Measurements from ENCODE around the gene NPL. TPM values are rescaled to one million over a fixed set of nuclear protein-coding genes. Genes with fewer than 3 reads are reported as not detected.

Gene NPL
- polyA plus RNA-seq, 1 donor, result 9.0 TPM

GRCh38 chr1:182777386-182777785 lies 12.2 kb upstream of the NPL start:
- DNase-seq, result no peak

- no peak for DNase-seq
Measured at GRCh38 chr1:182778862-182779261, 10.7 kb upstream of the NPL start.

GRCh38 chr1:182779530-182779929 lies 10.0 kb upstream of the NPL start:
- no peak for DNase-seq

- DNase-seq, result peak; percentile 46
Measured at GRCh38 chr1:182781841-182782586, 7.6 kb upstream of the NPL start.

- no peak for DNase-seq
Measured at GRCh38 chr1:182782587-182782913, 7.0 kb upstream of the NPL start.

GRCh38 chr1:182783068-182783467 lies 6.5 kb upstream of the NPL start:
- DNase-seq, result no peak

GRCh38 chr1:182784556-182785171 lies 4.9 kb upstream of the NPL start:
- DNase-seq, result peak; percentile 66

GRCh38 chr1:182785181-182785580 lies 4.4 kb upstream of the NPL start:
- no peak for DNase-seq

- peak; percentile 66 for DNase-seq
Measured at GRCh38 chr1:182786223-182786994, 3.2 kb upstream of the NPL start.

- DNase-seq, result no peak
Measured at GRCh38 chr1:182786995-182787324, 2.6 kb upstream of the NPL start.

- no peak for DNase-seq
Measured at GRCh38 chr1:182791281-182792179, 2.0 kb downstream of the NPL start.

- DNase-seq, result no peak
Measured at GRCh38 chr1:182794091-182794490, 4.5 kb downstream of the NPL start.

GRCh38 chr1:182794676-182795201 lies 5.2 kb downstream of the NPL start:
- DNase-seq, result no peak

- no peak for DNase-seq
Measured at GRCh38 chr1:182795563-182796228, 6.1 kb downstream of the NPL start.

- no peak for DNase-seq
Measured at GRCh38 chr1:182802006-182802803, 12.6 kb downstream of the NPL start.

- DNase-seq, result no peak
Measured at GRCh38 chr1:182803846-182804245, 14.3 kb downstream of the NPL start.

- no peak for DNase-seq
Measured at GRCh38 chr1:182806015-182806678, 16.6 kb downstream of the NPL start.

- DNase-seq, result no peak
Measured at GRCh38 chr1:182807907-182808306, 18.3 kb downstream of the NPL start.

- no peak for DNase-seq
Measured at GRCh38 chr1:182809414-182809957, 19.9 kb downstream of the NPL start.
